ENCODE results near the gene SNX25.
A peak's percentile ranks its signal among the peaks of the same experiment; 100 is the strongest.
"Not testable (repeated sequence)": the region's sequence is repeated elsewhere in the genome, so short reads cannot be mapped to it uniquely, and the experiment has no call there.

Gene SNX25

GRCh38 chr4:185203486-185204237 lies 5.7 kb upstream of the SNX25 start, which contains the start of gene CFAP97:
Gene CFAP97, minus strand, starts transcription at chr4:185204000. Its CDS starts 12,804 bp downstream, at chr4:185191196.
- FAIRE-seq: peak; percentile 68
- DNase-seq (ENCODE audit: insufficient read length, low spot score): peak; percentile 62
- TF ChIP-seq POLR2AphosphoS5 (IDR thresholded peaks at IDR 0.05; ENCODE audit: low read depth, low read length) (peak; percentile 42; the same call in 1 of the 2 replicates), POU2F2 (IDR thresholded peaks at IDR 0.05; ENCODE audit: low read depth, low read length) (no peak), POLR2A (IDR thresholded peaks at IDR 0.05; ENCODE audit: low read depth, low read length) (peak; percentile 16)

GRCh38 chr4:185204238-185204910 lies 5.0 kb upstream of the SNX25 start:
- DNase-seq (ENCODE audit: insufficient read length, low spot score): no peak

GRCh38 chr4:185205073-185205472 lies 4.3 kb upstream of the SNX25 start:
- not testable (repeated sequence) for DNase-seq (ENCODE audit: insufficient read length, low spot score); FAIRE-seq

More at GRCh38 chr4:185204238-185204910, 5.0 kb upstream of the SNX25 start:
- FAIRE-seq: peak; percentile 59
- TF ChIP-seq POLR2A (IDR thresholded peaks at IDR 0.05; ENCODE audit: low read depth, low read length) (no peak), POU2F2 (IDR thresholded peaks at IDR 0.05; ENCODE audit: low read depth, low read length) (no peak), PAX5 (IDR thresholded peaks at IDR 0.05; ENCODE audit: insufficient read depth, low read length, severe bottlenecking) (no peak), SPI1 (IDR thresholded peaks at IDR 0.05; ENCODE audit: low read depth, low read length) (peak; percentile 42)

GRCh38 chr4:185205697-185206342 lies 3.6 kb upstream of the SNX25 start:
- peak; percentile 90 for FAIRE-seq
- no peak for DNase-seq (ENCODE audit: insufficient read length, low spot score)
- TF ChIP-seq SPI1 (IDR thresholded peaks at IDR 0.05; ENCODE audit: low read depth, low read length) (peak; percentile 94), POU2F2 (IDR thresholded peaks at IDR 0.05; ENCODE audit: low read depth, low read length) (no peak), TAF1 (IDR thresholded peaks at IDR 0.05; ENCODE audit: low read depth, low read length) (no peak)

- DNase-seq (ENCODE audit: insufficient read length, low spot score): no peak
Measured at GRCh38 chr4:185207466-185207865, 1.9 kb upstream of the SNX25 start.

GRCh38 chr4:185209852-185210101 lies 379 bp downstream of the SNX25 start:
- FAIRE-seq: not testable (repeated sequence)

More at GRCh38 chr4:185207466-185207865, 1.9 kb upstream of the SNX25 start:
- no peak for FAIRE-seq
- no peak for TF ChIP-seq POLR2A (IDR thresholded peaks at IDR 0.05; ENCODE audit: low read depth, low read length)
- TF ChIP-seq PAX5 (IDR thresholded peaks at IDR 0.05; ENCODE audit: insufficient read depth, low read length, severe bottlenecking): no peak
- no peak for TF ChIP-seq SPI1 (IDR thresholded peaks at IDR 0.05; ENCODE audit: low read depth, low read length)
- TF ChIP-seq TAF1 (IDR thresholded peaks at IDR 0.05; ENCODE audit: low read depth, low read length): no peak
- no peak for TF ChIP-seq POU2F2 (IDR thresholded peaks at IDR 0.05; ENCODE audit: low read depth, low read length)
- no peak for TF ChIP-seq POLR2AphosphoS5 (IDR thresholded peaks at IDR 0.05; ENCODE audit: low read depth, low read length)

GRCh38 chr4:185210102-185210981 lies 944 bp downstream of the SNX25 start:
- DNase-seq (ENCODE audit: insufficient read length, low spot score) (no peak), FAIRE-seq (peak; percentile 38)
- no peak for TF ChIP-seq POU2F2 (IDR thresholded peaks at IDR 0.05; ENCODE audit: low read depth, low read length)
- TF ChIP-seq POLR2A (IDR thresholded peaks at IDR 0.05; ENCODE audit: low read depth, low read length): 0 out of 2 replicates have a peak, but pooled peaks have one; percentile 30
- TF ChIP-seq TAF1 (IDR thresholded peaks at IDR 0.05; ENCODE audit: low read depth, low read length): 0 out of 2 replicates have a peak, but pooled peaks have one; percentile 22
- peak; percentile 46; the same call in 1 of the 2 replicates for TF ChIP-seq POLR2AphosphoS5 (IDR thresholded peaks at IDR 0.05; ENCODE audit: low read depth, low read length)
- no peak for TF ChIP-seq PAX5 (IDR thresholded peaks at IDR 0.05; ENCODE audit: insufficient read depth, low read length, severe bottlenecking)
- no peak for TF ChIP-seq SPI1 (IDR thresholded peaks at IDR 0.05; ENCODE audit: low read depth, low read length)

More at GRCh38 chr4:185209852-185210101, 379 bp downstream of the SNX25 start:
- not testable (repeated sequence) for DNase-seq (ENCODE audit: insufficient read length, low spot score)

GRCh38 chr4:185211035-185211434 lies 1.6 kb downstream of the SNX25 start:
- FAIRE-seq: peak; percentile 52
- TF ChIP-seq POU2F2 (IDR thresholded peaks at IDR 0.05; ENCODE audit: low read depth, low read length): no peak
- TF ChIP-seq SPI1 (IDR thresholded peaks at IDR 0.05; ENCODE audit: low read depth, low read length): no peak
- TF ChIP-seq POLR2AphosphoS5 (IDR thresholded peaks at IDR 0.05; ENCODE audit: low read depth, low read length): no peak
- no peak for TF ChIP-seq POLR2A (IDR thresholded peaks at IDR 0.05; ENCODE audit: low read depth, low read length)
- no peak for DNase-seq (ENCODE audit: insufficient read length, low spot score)

- no peak for FAIRE-seq
- no peak for DNase-seq (ENCODE audit: insufficient read length, low spot score)
- no peak for TF ChIP-seq POLR2A (IDR thresholded peaks at IDR 0.05; ENCODE audit: low read depth, low read length)
- no peak for TF ChIP-seq PAX5 (IDR thresholded peaks at IDR 0.05; ENCODE audit: insufficient read depth, low read length, severe bottlenecking)
- no peak for TF ChIP-seq SPI1 (IDR thresholded peaks at IDR 0.05; ENCODE audit: low read depth, low read length)
- TF ChIP-seq POU2F2 (IDR thresholded peaks at IDR 0.05; ENCODE audit: low read depth, low read length): no peak
- TF ChIP-seq POLR2AphosphoS5 (IDR thresholded peaks at IDR 0.05; ENCODE audit: low read depth, low read length): no peak
- no peak for TF ChIP-seq TAF1 (IDR thresholded peaks at IDR 0.05; ENCODE audit: low read depth, low read length)
Measured at GRCh38 chr4:185211641-185212040, 2.2 kb downstream of the SNX25 start.
